Posterior cingulate gyrus (tissue), 11 donors: Measurements from ENCODE around the gene ZNF619.

Experiments used
- DNase-seq, 10 donors: peaks; one replicate each; pipeline versions ENCODE4 v3.0.0 to v3.0.0-alpha.2; 2020 to 2021; ENCODE audit warnings: mixed read lengths in 3 of 10
- intact Hi-C: fragments of 100-400 bp; cut with DNase I; formaldehyde crosslinking; loops from one replicate; pipeline ENCODE4 v1.15.1; 2023

Gene ZNF619

GRCh38 chr3:40524222-40524567, 47.3 kb downstream of the ZNF619 start:
- intact Hi-C loops = loop anchor here (2.0 to 5.0 kb wide), 3 partner anchors 19 to 67 kb away; partner anchors contain the start of genes RPL14 and ZNF619
- no peak for DNase-seq

GRCh38 chr3:40524568-40525285, 47.8 kb downstream of the ZNF619 start, which contains the start of gene ZNF621:
Gene ZNF621 (plus strand): TSS chr3:40524960. CDS start chr3:40525841, 881 bp downstream.
- intact Hi-C loops = loop anchor here (2.0 to 5.0 kb wide), 3 partner anchors 20 to 68 kb away; partner anchors contain the start of genes RPL14 and ZNF619
- DNase-seq = peak; percentile 79 to 98 (median 90)

DNA sequence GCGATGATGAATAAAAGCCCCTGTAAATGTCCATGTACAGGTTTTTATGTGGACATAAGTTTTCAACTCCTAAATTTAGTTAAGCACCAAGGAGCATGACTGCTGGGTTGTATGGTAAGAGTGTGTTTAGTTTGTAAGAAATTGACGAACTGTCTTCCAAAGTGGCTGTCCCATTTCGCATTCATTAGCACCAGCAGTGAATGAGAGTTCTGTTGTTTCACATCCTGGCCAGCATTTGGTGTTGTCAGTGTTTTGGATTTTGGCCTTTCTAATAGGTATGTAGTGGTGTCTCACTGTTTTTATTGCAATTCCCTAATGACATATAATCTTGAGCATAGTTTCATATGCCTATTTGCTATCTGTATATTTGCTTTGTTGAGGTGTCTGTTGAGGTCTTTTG, 51.5 kb downstream of the ZNF619 start:
- no peak for DNase-seq
- intact Hi-C loops = no loop called here

- intact Hi-C loops = no loop called here
These were observed 55.3 kb downstream of the ZNF619 start for GRCh38 chr3:40532252-40532651.

DNA sequence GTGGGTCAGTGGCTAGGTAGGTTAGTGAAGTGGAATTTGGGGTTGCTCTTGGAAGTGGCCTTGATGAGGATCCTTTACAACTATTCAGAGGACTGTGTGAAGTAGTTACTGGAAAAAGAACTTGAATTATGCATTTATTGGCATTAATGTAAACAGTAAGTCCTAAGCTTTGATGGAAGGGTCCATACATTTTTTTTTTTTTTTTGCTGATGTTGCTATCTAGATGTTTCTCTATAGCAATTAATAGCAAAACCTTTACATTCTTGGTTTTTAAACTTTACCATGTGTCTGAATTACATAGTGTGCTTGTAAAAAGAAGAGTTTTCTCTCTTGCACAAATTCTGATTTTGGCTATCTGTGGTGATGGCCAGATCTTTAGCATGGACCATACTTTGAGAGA, 57.4 kb downstream of the ZNF619 start:
- intact Hi-C loops = no loop called here
- no peak for DNase-seq

More at GRCh38 chr3:40532252-40532651, 55.3 kb downstream of the ZNF619 start:
- no peak for DNase-seq
